ENCODE measurements around the gene RSAD2.

DNA sequence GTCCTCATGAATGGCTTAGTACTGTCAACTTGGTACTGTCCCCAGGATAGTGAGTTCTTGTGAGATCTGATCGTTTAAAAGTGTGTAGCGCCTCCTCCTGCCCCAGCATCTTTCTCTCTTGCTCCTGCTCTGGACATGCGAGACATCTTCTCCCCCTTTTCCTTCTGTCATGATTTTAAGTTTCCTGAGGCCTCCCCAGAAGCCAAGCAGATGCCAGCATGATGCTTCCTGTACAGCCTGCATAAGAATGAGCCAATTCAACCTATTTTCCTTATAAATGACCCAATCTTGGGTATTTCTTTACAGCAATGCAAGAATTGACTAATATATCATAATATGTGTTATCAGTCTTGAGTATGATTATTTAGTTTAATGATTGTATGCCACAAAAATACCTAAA, 3.5 kb upstream of the RSAD2 start:
- TF ChIP-seq, protein P1, sequence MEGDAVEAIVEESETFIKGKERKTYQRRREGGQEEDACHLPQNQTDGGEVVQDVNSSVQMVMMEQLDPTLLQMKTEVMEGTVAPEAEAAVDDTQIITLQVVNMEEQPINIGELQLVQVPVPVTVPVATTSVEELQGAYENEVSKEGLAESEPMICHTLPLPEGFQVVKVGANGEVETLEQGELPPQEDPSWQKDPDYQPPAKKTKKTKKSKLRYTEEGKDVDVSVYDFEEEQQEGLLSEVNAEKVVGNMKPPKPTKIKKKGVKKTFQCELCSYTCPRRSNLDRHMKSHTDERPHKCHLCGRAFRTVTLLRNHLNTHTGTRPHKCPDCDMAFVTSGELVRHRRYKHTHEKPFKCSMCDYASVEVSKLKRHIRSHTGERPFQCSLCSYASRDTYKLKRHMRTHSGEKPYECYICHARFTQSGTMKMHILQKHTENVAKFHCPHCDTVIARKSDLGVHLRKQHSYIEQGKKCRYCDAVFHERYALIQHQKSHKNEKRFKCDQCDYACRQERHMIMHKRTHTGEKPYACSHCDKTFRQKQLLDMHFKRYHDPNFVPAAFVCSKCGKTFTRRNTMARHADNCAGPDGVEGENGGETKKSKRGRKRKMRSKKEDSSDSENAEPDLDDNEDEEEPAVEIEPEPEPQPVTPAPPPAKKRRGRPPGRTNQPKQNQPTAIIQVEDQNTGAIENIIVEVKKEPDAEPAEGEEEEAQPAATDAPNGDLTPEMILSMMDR (IDR thresholded peaks at IDR 0.05; ENCODE audit: extremely low read depth in 1 of 2, insufficient read depth in 1 of 2, low read depth in 1 of 2, low read length in 2 of 2) = no peak
- TF ChIP-seq POLR2AphosphoS5 (IDR thresholded peaks at IDR 0.05; ENCODE audit: insufficient read depth, low read depth, low read length) (no peak), POLR2A (IDR thresholded peaks at IDR 0.05; ENCODE audit: low read depth, low read length) (no peak), EZH2 (IDR thresholded peaks at IDR 0.05; ENCODE audit: borderline replicate concordance, low read depth, low read length, severe bottlenecking) (no peak), JUN (IDR thresholded peaks at IDR 0.05; ENCODE audit: borderline replicate concordance, insufficient read depth, insufficient read length, low read depth) (no peak)
